Prostate gland (tissue), 2 donors: ENCODE measurements around the gene ATG7. TPM values are rescaled to one million over a fixed set of nuclear protein-coding genes. Genes with fewer than 3 reads are reported as not detected.

Experiments used
- DNase-seq: peaks from one replicate; pipeline ENCODE4 v3.0.0-alpha.2; 2019; ENCODE audit warnings: low spot score
- H3K27ac ChIP-seq, 2 donors: fragments of 200-600 bp; sonication (generic); 2 replicates each; pipeline ENCODE4 v1.5.1; 2017 to 2019
- H3K27me3 ChIP-seq: fragments of 200-600 bp; sonication (generic); replicated peaks from 2 replicates; pipeline ENCODE4 v1.5.1; 2019; ENCODE audit not compliant: insufficient read depth
- H3K36me3 ChIP-seq, 2 donors: fragments of 200-600 bp; sonication (generic); 1 replicate in 1 of 2; 2 replicates in 1 of 2; pipeline versions ENCODE4 v1.5.1 to v1.8.1; 2017 to 2019
- H3K4me1 ChIP-seq: fragments of 200-600 bp; sonication (generic); replicated peaks from 2 replicates; pipeline ENCODE4 v1.5.1; 2019
- H3K4me3 ChIP-seq, 2 donors: fragments of 200-600 bp; sonication (generic); 2 replicates each; pipeline ENCODE4 v1.5.1; 2017 to 2019
- H3K9me3 ChIP-seq: fragments of 200-600 bp; sonication (generic); 2 replicates; pipeline ENCODE4 v1.5.1; 2017
- POLR2A ChIP-seq: fragments of 450-650 bp; IDR thresholded peaks from one replicate; pipeline ENCODE4 v1.6.1; 2016; ENCODE audit warnings: antibody characterized with exemption, mild to moderate bottlenecking
- POLR2AphosphoS5 ChIP-seq: sonication (generic); formaldehyde crosslinking; IDR thresholded peaks from one replicate; pipeline ENCODE4 v1.6.1; 2017; ENCODE audit warnings: antibody characterized with exemption
- WGBS: methylation state at CpG from one replicate; pipeline ENCODE4 v1.1.5; 2018; 5-methylcytosine and 5-hydroxymethylcytosine counted together
- intact Hi-C: fragments of 100-400 bp; cut with DNase I; formaldehyde crosslinking; loops from one replicate; pipeline ENCODE4 v1.14.2; 2022
- total RNA-seq, 2 donors: library from RNA; depleted of rRNA; stranded (reverse); fragments of >200 nt; gene quantifications; one replicate each; pipeline ENCODE4 v1.1.0, GENCODE V29; 2016
- TF ChIP-seq, protein P1 (sequence below), 4 experiments: fragments of 200-600 bp in 2 of 4; fragments of 450-650 bp in 2 of 4; sonication (generic) in 2 of 4; IDR thresholded peaks; 1 replicate in 3 of 4; 2 replicates in 1 of 4; pipeline ENCODE4 v1.5.1; 2016 to 2019; ENCODE audit warnings: antibody characterized with exemption in 4 of 4, mild to moderate bottlenecking in 2 of 4, moderate library complexity in 2 of 4

Gene ATG7
- total RNA-seq, 2 donors from 2014 or later: 25.2 to 66.5 TPM

DNA sequence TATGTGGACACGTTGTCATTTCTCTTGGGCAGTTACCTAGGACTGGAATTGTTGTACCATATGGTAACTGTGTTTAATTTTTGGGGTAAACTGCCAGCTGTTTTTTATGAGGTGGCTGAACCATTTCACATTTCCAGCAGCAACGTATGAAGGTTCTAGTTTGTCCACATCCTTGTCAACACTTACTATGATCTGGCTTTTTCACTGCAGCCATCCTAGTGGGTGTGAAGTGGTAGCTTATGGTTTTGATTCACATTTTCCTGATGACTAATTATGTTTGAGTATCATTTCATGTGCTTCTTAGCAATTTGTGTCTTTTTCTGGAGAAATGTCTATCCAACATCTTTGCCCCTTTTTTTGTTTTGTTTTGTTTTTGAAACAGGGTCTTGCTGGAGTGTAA is 275.3 kb downstream of the ATG7 start:
- TF ChIP-seq, protein P1, sequence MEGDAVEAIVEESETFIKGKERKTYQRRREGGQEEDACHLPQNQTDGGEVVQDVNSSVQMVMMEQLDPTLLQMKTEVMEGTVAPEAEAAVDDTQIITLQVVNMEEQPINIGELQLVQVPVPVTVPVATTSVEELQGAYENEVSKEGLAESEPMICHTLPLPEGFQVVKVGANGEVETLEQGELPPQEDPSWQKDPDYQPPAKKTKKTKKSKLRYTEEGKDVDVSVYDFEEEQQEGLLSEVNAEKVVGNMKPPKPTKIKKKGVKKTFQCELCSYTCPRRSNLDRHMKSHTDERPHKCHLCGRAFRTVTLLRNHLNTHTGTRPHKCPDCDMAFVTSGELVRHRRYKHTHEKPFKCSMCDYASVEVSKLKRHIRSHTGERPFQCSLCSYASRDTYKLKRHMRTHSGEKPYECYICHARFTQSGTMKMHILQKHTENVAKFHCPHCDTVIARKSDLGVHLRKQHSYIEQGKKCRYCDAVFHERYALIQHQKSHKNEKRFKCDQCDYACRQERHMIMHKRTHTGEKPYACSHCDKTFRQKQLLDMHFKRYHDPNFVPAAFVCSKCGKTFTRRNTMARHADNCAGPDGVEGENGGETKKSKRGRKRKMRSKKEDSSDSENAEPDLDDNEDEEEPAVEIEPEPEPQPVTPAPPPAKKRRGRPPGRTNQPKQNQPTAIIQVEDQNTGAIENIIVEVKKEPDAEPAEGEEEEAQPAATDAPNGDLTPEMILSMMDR (IDR thresholded peaks at IDR 0.05): no peak
- TF ChIP-seq POLR2A: no peak
- no peak for TF ChIP-seq POLR2AphosphoS5
- WGBS: 48% methylated on average over 2 of the region's 2 CpGs
- H3K9me3 ChIP-seq: no peaks in the 10 kb centered on the region
- H3K4me1 ChIP-seq: no peaks in the 10 kb centered on the region
- intact Hi-C loops: no loop called here
- H3K27me3 ChIP-seq: no peaks in the 10 kb centered on the region
- no peak overlapping the region for H3K4me3 ChIP-seq
- H3K36me3 ChIP-seq: no peaks in the 10 kb centered on the region
- no peak for DNase-seq
- H3K27ac ChIP-seq: no peak overlapping the region

DNA sequence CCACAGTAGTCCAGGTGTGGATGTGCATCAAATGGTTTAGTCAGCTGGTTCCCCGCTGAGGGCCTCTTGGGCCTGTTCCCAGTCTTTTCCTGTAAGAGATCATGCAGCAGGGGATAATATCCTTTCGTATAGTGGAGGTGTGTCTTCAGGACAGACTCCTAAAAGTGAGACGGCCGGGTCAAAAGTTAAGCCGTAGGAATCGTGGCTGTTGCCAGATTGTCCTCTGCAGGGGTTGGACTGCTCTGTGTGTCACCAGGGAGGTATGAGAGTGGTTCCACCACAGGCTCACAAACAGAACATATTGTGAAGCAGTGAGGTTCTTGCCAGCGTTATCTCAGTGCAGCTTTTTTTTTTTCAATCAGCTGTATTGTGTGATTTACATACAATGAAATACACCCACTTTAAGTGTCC is 276.5 kb downstream of the ATG7 start:
- no peak overlapping the region for H3K4me3 ChIP-seq
- H3K27me3 ChIP-seq: no peaks in the 10 kb centered on the region
- no peak for DNase-seq
- no peaks in the 10 kb centered on the region for H3K36me3 ChIP-seq
- no peak for TF ChIP-seq POLR2A
- TF ChIP-seq POLR2AphosphoS5: no peak
- TF ChIP-seq, protein P1 (IDR thresholded peaks at IDR 0.05): no peak
- 75% methylated on average over 7 of the region's 7 CpGs for WGBS
- H3K27ac ChIP-seq: no peak overlapping the region
- intact Hi-C loops: no loop called here
- H3K4me1 ChIP-seq: peaks cover 11% of the 10 kb centered on the region
- H3K9me3 ChIP-seq: no peaks in the 10 kb centered on the region

DNA sequence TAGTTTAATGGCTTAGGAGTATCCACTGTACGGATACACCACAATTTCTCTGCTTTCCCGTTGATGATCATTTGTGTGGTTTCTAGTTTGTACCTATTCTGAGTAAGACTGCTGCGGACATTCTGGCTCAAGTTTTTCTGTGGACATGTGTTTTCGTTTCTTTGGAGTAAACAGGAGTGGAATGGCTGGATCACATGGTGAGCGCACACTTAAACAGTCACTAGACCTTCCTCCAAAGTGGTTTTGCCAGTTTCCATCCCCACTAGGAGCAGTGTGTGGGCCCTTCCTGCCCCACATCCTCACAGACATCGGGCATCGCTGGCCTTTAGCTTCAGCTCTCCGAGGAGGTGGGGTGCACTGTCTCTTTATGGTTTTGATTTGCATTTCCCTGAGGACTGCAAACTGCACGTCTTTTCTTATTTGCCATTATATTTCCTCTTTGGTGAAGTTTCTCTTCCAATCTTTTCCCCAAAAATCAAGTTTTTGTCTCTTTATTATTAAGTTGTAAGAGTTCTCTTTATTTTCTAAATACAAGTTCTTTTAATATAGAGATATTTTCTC is 277.5 kb downstream of the ATG7 start:
- no peak overlapping the region for H3K27ac ChIP-seq
- peaks cover 18% of the 10 kb centered on the region for H3K4me1 ChIP-seq
- TF ChIP-seq POLR2A: no peak
- no peak for TF ChIP-seq POLR2AphosphoS5
- TF ChIP-seq, protein P1 (IDR thresholded peaks at IDR 0.05): no peak
- H3K27me3 ChIP-seq: no peaks in the 10 kb centered on the region
- H3K4me3 ChIP-seq: no peak overlapping the region
- no peaks in the 10 kb centered on the region for H3K9me3 ChIP-seq
- no peaks in the 10 kb centered on the region for H3K36me3 ChIP-seq
- WGBS: 78% methylated on average over 9 of the region's 9 CpGs
- intact Hi-C loops: no loop called here
- DNase-seq: no peak

- H3K9me3 ChIP-seq: no peaks in the 10 kb centered on the region
- intact Hi-C loops: no loop called here
- no peak overlapping the region for H3K4me3 ChIP-seq
- peaks cover 18% of the 10 kb centered on the region for H3K4me1 ChIP-seq
- no peaks in the 10 kb centered on the region for H3K36me3 ChIP-seq
- H3K27me3 ChIP-seq: no peaks in the 10 kb centered on the region
- DNase-seq: no peak
- no peak overlapping the region for H3K27ac ChIP-seq
- TF ChIP-seq, protein P1 (IDR thresholded peaks at IDR 0.05): no peak
- TF ChIP-seq POLR2A (no peak), POLR2AphosphoS5 (no peak)
- WGBS: 66% methylated on average over 17 of the region's 17 CpGs
These were observed 278.8 kb downstream of the ATG7 start for GRCh38 chr3:11551036-11551435.
